T1000 (cell line): Measurements from ENCODE around the gene THEMIS.
"Not testable (repeated sequence)": the region's sequence is repeated elsewhere in the genome, so short reads cannot be mapped to it uniquely, and the experiment has no call there.

Experiments
- DNase-seq: peaks from one replicate; lab custom pipeline; 2025; ENCODE audit warnings: mixed read lengths; lab: John Stamatoyannopoulos, UW

The THEMIS gene

DNA sequence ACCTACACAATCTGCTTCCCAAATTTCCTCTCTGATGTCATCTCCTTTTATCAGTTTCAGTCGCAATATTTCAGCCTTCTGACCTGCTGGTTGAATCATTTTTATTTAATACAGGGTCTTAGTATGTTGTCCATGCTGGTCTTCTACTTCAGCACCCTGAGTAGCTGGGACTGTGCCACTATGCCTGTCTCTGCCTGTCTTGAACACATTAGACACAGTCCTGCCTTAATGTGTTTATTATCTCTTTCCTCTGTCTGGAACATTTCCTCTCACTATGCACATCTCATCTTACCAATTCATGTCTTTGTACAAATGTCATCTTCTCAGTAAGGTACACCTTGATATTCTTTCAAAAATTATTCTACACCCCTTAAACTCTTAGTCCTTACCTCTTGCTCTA lies 106.5 kb downstream of the THEMIS start:
- DNase-seq = no peak

DNA sequence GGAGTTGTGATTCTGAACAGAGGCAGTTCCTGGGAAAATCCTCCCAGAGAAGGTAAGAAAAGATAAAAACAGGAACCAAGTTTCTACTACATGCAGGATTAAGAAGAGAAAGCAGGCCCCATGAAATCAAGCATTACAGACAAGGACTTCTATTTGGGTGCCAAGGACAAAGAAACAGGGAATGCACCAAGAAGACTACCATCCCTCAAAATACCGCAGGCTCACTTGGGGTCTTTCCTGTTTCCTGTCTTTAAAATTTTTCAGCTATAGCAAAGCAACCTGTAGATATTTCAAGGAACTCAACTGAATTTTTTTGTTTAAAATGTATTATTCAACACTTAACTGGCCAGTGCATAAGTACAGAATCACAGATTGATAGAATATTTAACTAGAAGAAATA lies 107.5 kb downstream of the THEMIS start:
- DNase-seq = no peak

DNA sequence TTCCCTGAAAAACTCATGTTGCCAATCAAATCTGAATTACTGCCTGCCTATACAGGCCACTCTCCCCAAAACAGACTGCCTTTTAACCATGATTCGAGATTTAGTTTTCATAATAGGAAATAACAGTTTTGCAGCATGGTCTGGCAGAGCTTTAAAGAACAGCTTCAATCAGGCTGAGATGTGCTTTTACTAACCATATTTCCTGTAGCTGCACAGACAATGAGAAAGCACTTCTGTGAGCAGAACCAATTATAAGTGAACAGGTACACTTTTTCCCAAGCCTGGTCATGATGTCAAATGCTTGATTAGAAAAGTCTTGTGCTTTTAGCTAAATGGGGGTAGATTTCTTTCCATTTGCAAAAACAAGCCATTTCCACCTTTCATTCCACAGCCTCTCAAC lies 108.2 kb downstream of the THEMIS start:
- DNase-seq = no peak

DNA sequence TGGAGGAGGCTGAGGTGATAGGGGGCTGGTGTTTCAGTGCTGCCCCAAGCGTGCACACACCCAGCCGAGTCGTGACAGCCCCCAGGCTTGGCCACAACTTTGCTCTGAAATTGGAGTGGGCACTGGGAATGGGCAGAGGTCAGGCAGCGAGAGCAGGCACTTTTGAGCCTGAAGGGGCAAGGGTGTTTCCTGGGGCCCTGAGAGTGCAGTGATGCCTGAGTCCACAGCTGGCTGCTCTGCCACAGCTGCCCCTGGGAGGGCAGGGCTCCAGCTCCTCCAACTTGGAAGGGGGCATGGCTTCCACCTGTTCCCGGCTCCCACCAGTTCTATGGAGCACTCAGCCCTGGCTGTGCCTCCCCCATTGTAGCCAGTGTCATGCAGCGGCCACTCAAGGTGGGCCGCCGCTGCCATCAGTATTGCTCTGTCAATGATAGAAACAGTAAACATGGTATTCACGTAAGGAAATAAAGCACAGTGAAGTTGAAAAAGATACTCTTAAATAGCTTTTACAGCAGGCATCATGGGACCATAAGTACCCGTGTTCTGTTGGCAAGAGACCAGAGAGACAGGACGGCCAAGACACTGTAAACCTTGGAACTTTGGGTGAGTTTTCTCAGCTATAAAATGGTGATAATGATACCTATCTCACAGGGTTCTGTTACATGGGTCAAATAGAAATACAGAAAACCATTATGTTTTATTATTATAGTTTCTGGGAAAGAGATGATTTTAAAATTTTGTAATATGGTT lies 108.9 kb downstream of the THEMIS start:
- DNase-seq = no peak

DNA sequence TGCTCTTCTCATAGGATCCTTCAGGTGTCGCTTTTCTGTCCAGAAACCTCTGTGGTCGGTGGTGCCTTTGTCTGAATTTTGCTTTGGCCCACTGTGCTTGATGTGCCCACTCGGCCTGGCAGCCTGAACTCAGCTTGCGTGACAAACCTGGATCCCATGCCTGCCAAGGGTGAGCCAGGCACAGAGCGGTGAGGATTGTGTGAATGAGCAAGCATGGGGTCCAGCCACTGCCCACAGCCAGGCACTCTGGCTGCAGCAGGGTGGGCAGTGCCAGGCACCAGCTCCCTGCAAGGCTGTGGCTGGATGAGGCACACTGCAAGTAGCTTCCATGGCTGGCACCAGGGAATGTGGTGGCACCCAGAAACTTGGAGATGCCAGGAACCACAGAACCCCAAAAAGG lies 110.3 kb downstream of the THEMIS start:
- DNase-seq = no peak

DNA sequence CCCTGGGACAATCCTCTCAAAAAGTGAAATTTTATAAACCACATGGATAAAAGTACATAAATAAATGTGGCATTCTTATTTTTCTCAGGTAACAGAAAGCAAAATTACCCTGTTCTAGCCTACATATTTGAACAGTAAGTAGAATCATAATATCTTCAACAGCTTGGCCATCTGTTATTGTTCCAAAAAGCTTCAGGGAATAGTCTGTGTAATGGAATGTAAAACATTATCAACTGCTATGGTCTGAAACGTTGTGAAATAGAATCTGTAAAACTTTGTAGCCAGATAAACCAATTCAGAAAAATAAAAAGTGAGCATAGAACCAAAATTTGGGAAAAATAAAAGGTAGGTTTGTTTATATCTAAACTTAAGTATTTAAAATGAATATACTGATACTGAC lies 114.7 kb downstream of the THEMIS start:
- DNase-seq = no peak

DNA sequence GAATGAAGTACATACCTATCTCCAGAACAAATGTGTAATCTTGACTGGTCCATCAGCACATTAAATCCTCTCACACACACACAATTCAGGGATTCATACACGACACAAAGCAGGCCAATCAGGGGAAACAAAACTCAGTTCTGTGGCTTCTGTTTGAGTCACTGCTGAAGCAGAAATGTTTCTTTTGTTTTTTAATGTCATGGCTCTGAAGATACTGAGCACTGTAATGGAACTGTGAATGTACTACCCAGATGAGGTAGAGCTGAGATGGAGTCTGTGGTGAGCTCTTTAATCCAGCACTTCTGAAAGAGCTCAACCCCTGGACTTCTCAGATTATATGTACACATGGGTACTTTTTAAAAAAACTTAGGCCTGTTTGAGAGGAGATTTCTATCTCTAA lies 116.4 kb downstream of the THEMIS start:
- DNase-seq = no peak

DNA sequence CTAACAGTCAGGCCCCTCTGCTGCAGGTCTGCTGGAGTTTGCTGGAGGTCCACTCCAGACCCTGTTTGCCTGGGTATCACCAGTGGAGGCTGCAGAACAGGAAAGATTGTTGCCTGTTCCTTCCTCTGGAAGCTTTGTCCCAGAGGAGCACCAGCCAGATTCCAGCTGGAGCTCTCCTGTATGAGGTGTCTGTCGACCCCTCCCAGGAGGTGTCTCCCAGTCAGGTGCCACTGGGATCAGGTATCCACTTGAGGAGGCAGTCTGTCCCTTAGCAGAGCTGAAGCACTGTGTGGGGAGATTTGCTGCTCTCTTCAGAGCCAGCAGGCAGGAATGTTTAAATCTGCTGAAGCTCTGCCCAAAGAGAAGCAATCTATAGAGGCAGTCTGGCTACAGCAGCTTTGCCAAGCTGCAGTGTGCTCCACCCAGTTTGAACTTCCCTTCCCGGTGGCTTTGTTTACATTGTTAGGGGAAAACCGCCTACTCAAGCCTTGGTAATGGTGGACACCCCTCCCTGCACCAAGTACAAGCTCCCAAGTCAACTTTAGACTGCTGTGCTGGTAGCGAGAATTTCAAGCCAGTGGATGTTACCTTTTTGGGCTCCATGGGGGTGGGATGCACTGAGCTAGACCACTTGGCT lies 119.1 kb downstream of the THEMIS start:
- not testable (repeated sequence) for DNase-seq

DNA sequence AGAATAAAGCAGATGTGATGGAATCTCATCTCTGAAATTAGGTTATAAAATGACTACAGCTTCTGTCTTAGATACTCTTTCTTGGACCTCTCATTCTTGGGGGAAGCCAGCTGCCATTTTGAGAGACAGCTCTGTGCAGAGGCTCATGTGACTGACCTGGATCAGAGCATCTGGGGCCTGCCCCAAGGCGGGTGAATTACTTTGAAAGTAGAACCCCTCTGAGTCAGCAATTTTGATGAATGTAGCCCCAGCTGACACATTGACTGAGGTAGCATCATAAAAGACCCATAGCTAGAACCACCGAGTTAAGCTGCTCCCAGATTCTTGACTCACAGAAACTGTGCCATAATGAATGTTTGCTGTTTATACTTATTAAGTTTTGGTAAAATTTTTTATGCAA lies 124.5 kb downstream of the THEMIS start:
- no peak for DNase-seq

DNA sequence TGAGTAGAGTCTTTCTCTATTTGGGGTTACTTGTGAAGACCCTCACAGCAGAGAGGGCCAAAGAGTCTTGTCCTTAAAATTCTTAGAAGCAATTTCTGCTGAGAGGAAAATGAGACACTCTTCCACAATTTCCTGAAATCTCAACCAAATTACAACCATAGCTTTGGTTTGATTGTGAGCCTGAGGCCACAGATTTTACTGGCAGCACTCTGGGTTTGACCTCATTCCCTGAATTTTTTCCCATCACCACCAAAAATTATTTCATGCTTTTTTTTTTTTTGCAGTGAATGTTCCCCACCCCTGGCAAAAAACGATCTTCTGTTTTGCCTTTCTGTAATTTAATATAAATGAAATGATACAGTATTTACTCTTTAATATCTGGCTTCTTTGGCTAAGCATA lies 125.5 kb downstream of the THEMIS start:
- no peak for DNase-seq

DNA sequence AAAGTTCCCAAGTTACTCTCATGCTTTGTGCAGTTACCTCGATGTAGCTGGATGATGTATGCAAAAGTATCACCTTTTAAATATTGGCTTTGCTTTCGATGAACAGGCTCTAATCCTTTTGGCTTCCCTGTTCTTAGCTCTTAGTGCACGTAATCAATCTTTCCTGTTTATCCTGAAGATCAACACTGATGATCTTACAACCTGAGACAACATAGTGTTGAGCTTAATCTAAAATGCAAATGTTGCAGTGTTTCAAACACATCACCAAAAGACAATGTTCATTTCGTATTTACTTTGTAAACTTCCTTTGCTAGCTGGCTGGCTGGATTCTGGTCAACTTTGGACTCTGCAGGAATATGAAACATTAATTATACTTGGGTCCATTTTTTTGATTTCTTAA lies 132.1 kb downstream of the THEMIS start:
- no peak for DNase-seq

DNA sequence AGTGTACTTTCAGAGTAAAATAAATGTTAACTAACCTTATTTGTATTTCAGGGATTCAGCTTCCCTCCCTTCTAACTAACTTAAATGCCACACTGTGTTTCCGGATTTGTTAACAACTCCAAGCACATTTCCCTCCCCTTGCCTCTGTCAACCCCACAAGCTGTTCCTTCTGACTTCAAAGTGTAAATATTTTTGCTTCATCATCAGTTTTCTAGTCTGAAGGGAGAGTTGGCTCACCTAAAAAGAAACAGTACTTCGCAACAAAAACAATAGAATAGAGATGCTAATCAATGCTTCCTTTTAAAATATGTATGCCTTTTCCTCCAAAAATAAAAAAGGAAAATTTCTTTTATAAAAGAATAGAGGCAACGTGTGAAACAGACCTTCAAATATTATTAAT lies 132.6 kb downstream of the THEMIS start:
- no peak for DNase-seq

DNA sequence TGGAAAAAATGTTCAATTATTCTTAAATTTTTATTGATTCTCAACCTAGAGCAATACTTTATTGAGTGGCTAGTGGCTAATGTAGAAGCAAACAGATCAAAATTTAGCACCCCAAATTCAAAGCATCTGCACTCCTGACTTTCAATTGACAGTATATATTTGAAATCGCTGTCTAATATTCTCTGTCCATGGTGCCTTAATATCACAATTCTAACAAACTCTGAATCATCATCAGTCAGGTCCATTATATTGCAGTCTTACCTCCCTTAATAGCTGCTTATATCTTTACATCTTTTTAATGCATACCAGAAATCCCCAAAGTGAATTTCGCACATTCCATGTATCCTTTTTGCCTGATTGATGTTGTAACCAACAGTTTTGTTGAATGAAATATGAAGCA lies 134.9 kb downstream of the THEMIS start:
- DNase-seq = no peak

DNA sequence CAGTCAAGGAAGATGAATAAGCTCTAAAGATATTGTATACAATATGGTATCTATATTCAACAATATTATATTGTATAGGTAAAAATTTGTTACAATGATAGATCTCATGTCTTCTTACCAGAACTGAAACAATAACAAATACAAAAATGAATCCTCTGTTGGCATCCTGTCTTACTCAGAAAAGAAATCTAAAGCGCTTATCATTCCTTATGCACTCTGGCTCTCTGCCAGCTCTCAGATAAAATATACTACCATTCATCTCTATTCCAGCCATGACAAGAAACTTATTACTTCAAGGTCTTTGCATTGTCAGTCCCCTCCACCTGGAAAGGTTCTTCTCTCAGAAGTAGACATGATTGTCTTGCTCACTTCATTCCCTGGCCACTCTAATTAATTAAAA lies 138.6 kb downstream of the THEMIS start:
- DNase-seq = no peak

DNA sequence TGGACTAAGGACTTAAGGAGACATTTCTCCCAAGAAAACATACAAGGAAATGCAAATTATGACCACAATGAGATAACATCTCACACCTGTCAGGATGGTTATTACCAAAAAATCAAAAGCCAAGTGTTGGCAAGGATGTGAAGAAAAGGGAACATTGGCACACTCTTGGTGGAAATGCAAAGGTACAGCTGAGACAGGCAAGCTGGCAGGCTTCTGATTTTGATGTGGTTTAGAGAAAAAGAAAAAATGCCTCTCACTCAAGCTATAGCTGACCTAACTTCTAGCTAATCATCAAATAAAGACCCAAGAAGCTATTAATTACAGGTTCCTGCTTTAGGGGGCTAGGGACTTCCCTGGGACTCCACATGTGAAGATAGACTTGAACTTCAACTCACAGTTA lies 139.8 kb downstream of the THEMIS start:
- no peak for DNase-seq

DNA sequence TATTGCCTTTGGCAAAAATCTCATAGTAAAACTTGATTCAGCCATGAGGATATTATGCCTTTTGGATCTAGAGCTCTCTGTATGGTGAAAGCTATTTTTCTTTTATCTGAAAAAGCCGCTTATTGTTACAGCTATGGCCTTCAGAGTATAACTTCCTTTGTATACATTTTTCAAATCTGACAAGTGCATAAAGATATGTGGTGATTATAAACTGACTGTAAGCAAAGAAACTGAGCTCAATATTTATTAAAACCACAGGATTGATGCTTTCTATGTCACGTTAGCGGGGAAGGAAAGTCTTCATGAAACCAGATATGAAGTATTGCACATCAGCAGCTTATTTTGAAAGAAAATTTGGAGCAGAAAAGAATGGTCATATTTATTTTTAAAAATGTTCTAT lies 151.8 kb downstream of the THEMIS start:
- no peak for DNase-seq

DNA sequence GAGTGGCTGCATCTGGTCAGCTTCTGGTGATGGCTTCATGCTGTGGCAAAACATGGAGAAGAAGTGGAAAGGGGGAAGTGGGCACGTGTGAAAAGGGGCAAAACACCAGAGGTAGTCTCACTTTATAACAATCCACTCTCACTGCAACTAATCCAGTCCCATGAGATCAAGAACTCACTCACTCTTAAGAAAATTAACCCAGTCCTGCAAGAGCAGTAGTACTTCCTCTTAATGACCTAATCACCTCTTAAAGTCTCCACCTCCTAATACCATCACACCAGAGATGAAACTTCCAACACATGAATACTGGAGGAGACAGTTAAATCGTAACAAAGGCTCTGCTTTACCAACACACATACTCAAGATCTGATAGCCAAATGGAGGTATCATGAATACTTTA lies 152.6 kb downstream of the THEMIS start:
- DNase-seq = no peak

DNA sequence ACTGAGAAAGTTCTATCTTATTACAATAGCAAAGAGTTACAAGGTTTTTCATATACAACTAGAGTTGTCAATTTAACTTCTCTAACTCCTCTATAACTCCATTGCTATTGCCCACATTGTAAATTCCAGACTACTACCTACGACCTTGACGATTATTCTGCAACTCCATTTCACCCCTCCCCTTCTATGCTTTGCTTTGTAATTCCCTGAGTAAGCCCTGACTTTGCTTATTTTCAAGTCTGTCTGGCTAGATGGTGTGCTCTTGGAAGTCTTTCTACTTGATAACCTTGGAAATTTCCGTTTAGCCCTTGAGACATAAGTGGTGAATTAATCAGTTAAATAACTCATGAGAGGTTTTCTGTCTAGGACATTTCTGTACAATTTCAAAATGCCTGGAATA lies 162.4 kb downstream of the THEMIS start:
- no peak for DNase-seq

DNA sequence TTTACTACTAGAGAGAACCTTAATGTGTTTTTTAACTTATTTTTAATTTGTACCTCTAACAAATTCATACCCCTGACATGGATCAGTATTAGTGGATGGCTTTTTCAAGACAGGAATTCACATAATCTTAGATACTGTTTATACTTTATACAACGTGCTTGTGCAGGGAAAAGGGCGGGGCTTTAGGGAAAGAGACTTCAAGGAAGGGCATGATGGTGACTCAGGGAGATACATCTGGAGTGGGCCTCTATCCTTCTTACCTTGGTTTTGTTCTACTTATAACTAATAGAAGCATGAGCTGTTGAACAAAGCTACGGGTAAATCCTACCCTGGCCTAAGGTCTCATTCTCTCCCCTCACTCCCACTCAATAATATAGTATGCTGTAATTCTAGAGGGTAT lies 163.1 kb downstream of the THEMIS start:
- DNase-seq = no peak

DNA sequence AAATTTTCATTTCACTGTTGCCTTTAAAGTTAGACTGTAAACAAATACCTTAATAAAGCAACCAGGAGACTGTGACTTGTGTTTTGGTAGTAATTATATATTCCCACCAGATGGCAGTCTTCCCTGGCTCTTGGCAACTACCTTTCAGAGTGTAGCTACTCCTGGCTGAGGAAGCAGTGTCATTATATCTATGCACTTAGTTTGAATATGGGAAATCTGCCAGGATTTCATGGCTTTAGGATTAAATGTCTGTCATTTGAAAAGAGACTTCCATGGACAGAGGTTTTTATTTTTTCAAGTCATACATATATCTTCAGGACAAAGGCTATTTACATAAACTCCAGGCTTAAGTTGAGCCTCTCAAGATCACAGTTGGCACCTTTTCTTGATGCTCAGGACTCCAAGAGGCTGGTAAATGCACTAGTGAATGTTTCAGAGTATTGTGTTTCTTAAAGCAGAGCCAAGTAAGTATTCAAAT lies 163.8 kb downstream of the THEMIS start:
- DNase-seq = no peak

DNA sequence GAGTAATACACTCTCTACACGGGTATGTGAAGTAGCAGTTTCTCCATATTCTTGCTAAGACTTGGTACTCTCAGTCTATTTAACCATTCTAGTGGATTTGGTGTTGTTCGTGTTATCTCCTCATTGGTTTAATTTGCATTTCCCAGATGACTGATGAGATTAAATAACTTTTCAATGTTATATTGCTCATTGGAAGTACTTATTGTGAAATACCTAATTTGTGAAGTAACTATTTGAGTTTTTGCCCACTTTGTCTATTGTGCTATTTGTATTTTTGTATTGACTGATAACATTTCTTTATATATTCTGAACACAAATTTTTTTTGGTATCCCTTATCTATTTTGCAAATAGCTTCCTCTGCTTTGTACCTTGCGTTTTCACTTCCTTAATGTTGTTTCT lies 167.9 kb downstream of the THEMIS start:
- DNase-seq = no peak

DNA sequence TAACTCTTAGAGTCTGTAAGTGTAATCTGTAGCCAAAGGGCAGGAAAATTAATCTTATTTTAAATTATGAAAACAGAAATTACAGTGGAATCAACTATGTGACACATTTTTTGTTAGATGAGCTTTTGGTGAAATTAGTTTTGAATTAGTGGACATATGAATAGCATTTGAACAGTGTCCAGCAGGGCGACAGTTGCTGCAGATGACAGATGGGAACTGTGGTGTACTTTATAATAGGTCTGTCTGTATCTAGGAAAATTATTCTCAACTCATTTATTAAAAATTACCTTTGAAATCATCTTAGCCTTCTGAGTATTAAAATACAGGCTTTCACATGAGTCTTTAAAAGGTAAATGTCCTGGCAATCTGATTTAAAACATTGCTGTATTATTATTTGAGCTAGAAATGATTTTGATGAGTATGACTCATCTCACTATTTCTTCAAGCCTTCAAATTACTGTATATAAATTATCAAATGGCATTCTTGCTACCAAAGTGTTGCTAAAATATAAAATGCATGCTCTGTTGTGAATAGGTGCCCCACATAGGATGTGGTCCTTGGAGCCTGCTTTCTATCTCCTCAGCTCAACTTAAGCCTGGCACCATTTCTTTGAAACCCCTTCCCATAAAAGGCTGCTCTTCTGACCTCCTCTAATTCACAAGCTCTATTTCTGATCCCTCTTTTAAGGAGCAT lies 173.5 kb downstream of the THEMIS start:
- no peak for DNase-seq

DNA sequence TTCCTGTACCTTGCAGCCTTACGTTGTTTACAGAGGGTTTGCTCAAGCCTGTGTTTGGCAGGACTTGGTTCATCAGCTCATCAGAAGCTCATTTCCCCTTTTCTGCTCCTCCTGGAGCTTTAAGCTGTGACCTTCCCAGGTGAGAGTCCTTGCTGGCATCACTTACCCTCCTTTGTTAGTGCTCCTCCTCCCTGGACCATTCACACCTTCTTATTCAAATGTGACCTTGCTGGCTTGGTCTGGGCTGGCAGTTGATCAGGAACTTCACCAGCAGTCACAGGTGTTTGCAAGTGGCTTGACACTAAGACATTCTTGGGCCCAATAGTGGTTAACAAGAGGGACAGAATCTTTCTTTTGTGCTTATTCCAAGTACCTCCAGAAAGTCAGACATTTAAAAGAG lies 175.0 kb downstream of the THEMIS start:
- no peak for DNase-seq
